Endothelial cell of umbilical vein (primary cell): ENCODE results near the gene HIPK1.

Experiments
- CTCF ChIP-seq, 2 donors: IDR thresholded peaks; 1 replicate in 1 of 2; 2 replicates in 1 of 2; pipeline ENCODE4 v1.5.1; 2011; ENCODE audit warnings: low read length in 2 of 2, mild to moderate bottlenecking in 2 of 2, moderate library complexity in 2 of 2, control low read depth in 1 of 2, inconsistent platforms in 1 of 2, low read depth in 1 of 2; ENCODE audit not compliant: insufficient read depth in 1 of 2; ENCODE audit errors: extremely low read depth in 1 of 2
- EZH2 ChIP-seq: IDR thresholded peaks from 2 replicates; pipeline ENCODE4 v1.6.1; 2012; ENCODE audit warnings: borderline replicate concordance, low read depth, mild to moderate bottlenecking, moderate library complexity, low read length, inconsistent platforms; ENCODE audit not compliant: severe bottlenecking
- JUN ChIP-seq: IDR thresholded peaks from 2 replicates; pipeline ENCODE4 v1.6.1; 2011; ENCODE audit warnings: borderline replicate concordance, low read depth; ENCODE audit not compliant: insufficient read length, insufficient read depth
- MYC ChIP-seq: IDR thresholded peaks from one replicate; pipeline ENCODE4 v1.6.1; 2011; ENCODE audit warnings: mild to moderate bottlenecking, low read depth, low read length
- POLR2A ChIP-seq: IDR thresholded peaks from 2 replicates; pipeline ENCODE4 v1.6.1; 2012; ENCODE audit warnings: low read depth, mild to moderate bottlenecking, control low read depth, low read length
- POLR2AphosphoS5 ChIP-seq: IDR thresholded peaks from 2 replicates; pipeline ENCODE4 v1.6.1; 2012; ENCODE audit warnings: low read depth, mild to moderate bottlenecking, control low read depth, low read length, moderate library complexity; ENCODE audit not compliant: insufficient read depth

- TF ChIP-seq CTCF (IDR thresholded peaks at IDR 0.05; ENCODE audit: extremely low read depth in 1 of 2, insufficient read depth in 1 of 2, low read depth in 1 of 2, low read length in 2 of 2) (no peak), POLR2AphosphoS5 (no peak), JUN (no peak), POLR2A (no peak), EZH2 (no peak), MYC (no peak)
Measured at GRCh38 chr1:114008993-114009392, 79.9 kb downstream of the HIPK1 start.
